22Rv1 (cell line): ENCODE results near the gene ZCCHC3.

ENCODE experiments used
- CTCF ChIP-seq: fragments of 450-650 bp; IDR thresholded peaks from 2 replicates; pipeline ENCODE4 v1.5.1; 2017; ENCODE audit warnings: mild to moderate bottlenecking
- ZFX ChIP-seq: fragments of 450-650 bp; IDR thresholded peaks from 2 replicates; pipeline ENCODE4 v1.6.1; 2017; ENCODE audit warnings: antibody characterized with exemption, borderline replicate concordance

- no peak for TF ChIP-seq CTCF
- TF ChIP-seq ZFX: no peak
These were observed 26.3 kb upstream of the ZCCHC3 start for GRCh38 chr20:271069-271468.
